Ishikawa (cell line): ENCODE data around the gene SYNJ1.

Experiments used
- CEBPB ChIP-seq: IDR thresholded peaks from 2 replicates; pipeline ENCODE4 v1.6.1; 2012
- CREB1 ChIP-seq: IDR thresholded peaks from 2 replicates; pipeline ENCODE4 v1.6.1; 2012; ENCODE audit warnings: low read depth
- EGR1 ChIP-seq: IDR thresholded peaks from 2 replicates; pipeline ENCODE4 v1.6.1; 2012
- EP300 ChIP-seq: IDR thresholded peaks from 2 replicates; pipeline ENCODE4 v1.6.1; 2012; ENCODE audit warnings: borderline replicate concordance
- FOXM1 ChIP-seq: IDR thresholded peaks from 2 replicates; pipeline ENCODE4 v1.6.1; 2012; ENCODE audit warnings: low read depth, borderline replicate concordance
- NFIC ChIP-seq: IDR thresholded peaks from 2 replicates; pipeline ENCODE4 v1.6.1; 2012
- RAD21 ChIP-seq: IDR thresholded peaks from 2 replicates; pipeline ENCODE4 v1.6.1; 2012; ENCODE audit warnings: low read depth
- TAF1 ChIP-seq: IDR thresholded peaks from 2 replicates; pipeline ENCODE4 v1.6.1; 2012; ENCODE audit warnings: low read depth, mild to moderate bottlenecking
- TCF12 ChIP-seq: IDR thresholded peaks from 2 replicates; pipeline ENCODE4 v1.6.1; 2012; ENCODE audit warnings: low read depth
- TEAD4 ChIP-seq: IDR thresholded peaks from 2 replicates; pipeline ENCODE4 v1.6.1; 2012
- YY1 ChIP-seq: IDR thresholded peaks from 2 replicates; pipeline ENCODE4 v1.6.1; 2012; ENCODE audit warnings: low read depth
- ZBTB7A ChIP-seq: IDR thresholded peaks from 2 replicates; pipeline ENCODE4 v1.6.1; 2012; ENCODE audit warnings: low read depth
- TF ChIP-seq, protein P1 (sequence below): IDR thresholded peaks from 2 replicates; pipeline ENCODE4 v1.6.1; 2012
- TF ChIP-seq, protein P2 (sequence below): IDR thresholded peaks from 2 replicates; pipeline ENCODE4 v1.6.1; 2012
- TF ChIP-seq, protein P3 (sequence below): IDR thresholded peaks from 2 replicates; pipeline ENCODE4 v1.6.1; 2012; ENCODE audit warnings: low read depth, mild to moderate bottlenecking

Gene SYNJ1

DNA sequence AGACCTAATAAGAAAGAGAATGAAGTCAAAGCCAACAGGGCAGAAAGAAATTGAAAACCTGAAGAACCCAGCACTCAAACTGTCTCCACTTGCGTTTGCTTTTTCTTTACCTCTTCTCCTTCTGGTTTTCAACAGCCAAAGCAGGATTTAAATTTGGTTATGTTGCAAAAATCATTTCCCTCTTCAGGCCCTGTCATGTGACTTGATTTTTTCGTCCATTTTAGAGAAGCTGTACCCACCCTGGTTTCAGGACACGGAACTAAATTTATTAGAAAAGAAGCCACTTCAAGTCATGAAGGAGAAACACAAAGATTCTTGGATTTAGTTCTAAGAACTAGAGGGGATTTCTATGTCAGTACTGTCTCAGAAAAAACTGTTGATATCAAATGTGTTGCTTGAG lies 1.0 kb upstream of the SYNJ1 start:
- TF ChIP-seq RAD21: no peak
- no peak for TF ChIP-seq CREB1
- TF ChIP-seq FOXM1: no peak

DNA sequence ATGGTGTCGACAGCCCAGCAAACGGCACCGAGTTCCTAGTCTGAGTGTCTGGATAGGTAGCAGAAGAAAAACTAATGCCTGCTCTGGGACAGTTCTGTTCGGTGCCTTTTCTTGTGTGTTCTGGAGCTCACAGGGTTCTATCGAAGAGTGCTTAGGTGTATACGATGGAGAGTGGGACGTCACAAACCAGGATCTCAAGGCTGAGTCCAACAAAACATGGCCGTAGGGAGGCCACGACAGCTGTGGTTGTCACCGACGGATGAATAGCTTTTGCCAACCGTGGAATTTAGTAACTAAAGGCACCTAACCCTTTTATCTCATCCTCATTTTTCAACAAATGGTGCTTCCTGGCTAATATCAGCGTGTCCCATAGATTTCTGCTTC lies 635 bp upstream of the SYNJ1 start:
- TF ChIP-seq YY1: no peak
- TF ChIP-seq EP300: no peak
- TF ChIP-seq TEAD4: no peak
- no peak for TF ChIP-seq TAF1
- no peak for TF ChIP-seq RAD21
- TF ChIP-seq EGR1: no peak
- TF ChIP-seq, protein P1, sequence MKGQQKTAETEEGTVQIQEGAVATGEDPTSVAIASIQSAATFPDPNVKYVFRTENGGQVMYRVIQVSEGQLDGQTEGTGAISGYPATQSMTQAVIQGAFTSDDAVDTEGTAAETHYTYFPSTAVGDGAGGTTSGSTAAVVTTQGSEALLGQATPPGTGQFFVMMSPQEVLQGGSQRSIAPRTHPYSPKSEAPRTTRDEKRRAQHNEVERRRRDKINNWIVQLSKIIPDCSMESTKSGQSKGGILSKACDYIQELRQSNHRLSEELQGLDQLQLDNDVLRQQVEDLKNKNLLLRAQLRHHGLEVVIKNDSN: no peak
- no peak for TF ChIP-seq CEBPB
- no peak for TF ChIP-seq FOXM1
- no peak for TF ChIP-seq NFIC
- no peak for TF ChIP-seq TCF12
- TF ChIP-seq, protein P2, sequence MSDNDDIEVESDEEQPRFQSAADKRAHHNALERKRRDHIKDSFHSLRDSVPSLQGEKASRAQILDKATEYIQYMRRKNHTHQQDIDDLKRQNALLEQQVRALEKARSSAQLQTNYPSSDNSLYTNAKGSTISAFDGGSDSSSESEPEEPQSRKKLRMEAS: no peak
- TF ChIP-seq, protein P3, sequence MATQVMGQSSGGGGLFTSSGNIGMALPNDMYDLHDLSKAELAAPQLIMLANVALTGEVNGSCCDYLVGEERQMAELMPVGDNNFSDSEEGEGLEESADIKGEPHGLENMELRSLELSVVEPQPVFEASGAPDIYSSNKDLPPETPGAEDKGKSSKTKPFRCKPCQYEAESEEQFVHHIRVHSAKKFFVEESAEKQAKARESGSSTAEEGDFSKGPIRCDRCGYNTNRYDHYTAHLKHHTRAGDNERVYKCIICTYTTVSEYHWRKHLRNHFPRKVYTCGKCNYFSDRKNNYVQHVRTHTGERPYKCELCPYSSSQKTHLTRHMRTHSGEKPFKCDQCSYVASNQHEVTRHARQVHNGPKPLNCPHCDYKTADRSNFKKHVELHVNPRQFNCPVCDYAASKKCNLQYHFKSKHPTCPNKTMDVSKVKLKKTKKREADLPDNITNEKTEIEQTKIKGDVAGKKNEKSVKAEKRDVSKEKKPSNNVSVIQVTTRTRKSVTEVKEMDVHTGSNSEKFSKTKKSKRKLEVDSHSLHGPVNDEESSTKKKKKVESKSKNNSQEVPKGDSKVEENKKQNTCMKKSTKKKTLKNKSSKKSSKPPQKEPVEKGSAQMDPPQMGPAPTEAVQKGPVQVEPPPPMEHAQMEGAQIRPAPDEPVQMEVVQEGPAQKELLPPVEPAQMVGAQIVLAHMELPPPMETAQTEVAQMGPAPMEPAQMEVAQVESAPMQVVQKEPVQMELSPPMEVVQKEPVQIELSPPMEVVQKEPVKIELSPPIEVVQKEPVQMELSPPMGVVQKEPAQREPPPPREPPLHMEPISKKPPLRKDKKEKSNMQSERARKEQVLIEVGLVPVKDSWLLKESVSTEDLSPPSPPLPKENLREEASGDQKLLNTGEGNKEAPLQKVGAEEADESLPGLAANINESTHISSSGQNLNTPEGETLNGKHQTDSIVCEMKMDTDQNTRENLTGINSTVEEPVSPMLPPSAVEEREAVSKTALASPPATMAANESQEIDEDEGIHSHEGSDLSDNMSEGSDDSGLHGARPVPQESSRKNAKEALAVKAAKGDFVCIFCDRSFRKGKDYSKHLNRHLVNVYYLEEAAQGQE: no peak
- no peak; the same call in 1 of the 2 replicates for TF ChIP-seq ZBTB7A
- no peak for TF ChIP-seq CREB1

DNA sequence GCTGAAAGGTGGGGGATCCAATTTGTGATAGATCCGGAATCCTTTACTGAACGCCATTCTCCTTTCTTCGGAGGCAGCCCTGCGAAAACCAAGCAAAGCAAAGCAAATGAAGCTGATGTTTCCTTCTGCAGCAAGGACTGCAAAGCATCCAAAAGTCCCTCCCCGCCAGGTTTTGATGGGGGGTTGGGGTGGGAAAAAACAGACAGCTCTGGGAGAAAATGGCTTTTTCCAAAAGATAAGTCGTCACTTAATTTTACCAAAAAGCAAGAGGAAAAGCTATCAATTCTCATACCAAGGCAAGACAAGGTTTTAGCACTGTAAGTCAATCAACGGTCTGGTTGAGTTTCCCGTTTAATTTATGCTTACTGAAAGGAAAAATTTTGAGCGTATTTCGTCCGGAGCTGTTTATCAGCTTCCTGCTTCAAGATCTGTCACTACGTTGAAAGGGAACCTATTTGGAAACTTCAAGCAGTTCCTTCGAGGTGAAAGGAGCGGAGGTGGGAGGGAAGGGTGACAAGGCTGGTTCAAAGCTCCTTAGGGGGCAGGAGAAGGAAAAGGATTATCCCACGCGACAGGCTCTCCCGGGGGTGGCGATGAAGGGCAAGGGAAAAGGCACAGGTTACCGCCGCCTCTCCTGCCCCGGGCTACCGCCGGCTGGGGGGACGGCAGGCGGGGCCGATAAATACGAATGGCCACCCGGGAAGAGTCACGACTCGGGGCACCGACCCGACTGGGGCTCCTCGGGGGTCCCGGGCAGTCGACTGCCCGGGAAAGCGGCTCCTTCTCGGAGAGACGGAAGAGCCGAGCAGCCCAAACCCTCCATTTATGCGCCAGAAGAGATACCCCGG lies 750 bp downstream of the SYNJ1 start:
- TF ChIP-seq RAD21: no peak
- no peak for TF ChIP-seq TCF12
- no peak for TF ChIP-seq EGR1
- no peak for TF ChIP-seq EP300
- TF ChIP-seq CREB1: no peak
- TF ChIP-seq CEBPB: no peak
- TF ChIP-seq, protein P2: no peak
- TF ChIP-seq TAF1: no peak; the same call in 1 of the 2 replicates
- no peak for TF ChIP-seq NFIC
- no peak for TF ChIP-seq TEAD4
- TF ChIP-seq ZBTB7A: no peak
- no peak for TF ChIP-seq YY1
- TF ChIP-seq, protein P1: no peak
- no peak for TF ChIP-seq FOXM1
- TF ChIP-seq, protein P3: no peak

DNA sequence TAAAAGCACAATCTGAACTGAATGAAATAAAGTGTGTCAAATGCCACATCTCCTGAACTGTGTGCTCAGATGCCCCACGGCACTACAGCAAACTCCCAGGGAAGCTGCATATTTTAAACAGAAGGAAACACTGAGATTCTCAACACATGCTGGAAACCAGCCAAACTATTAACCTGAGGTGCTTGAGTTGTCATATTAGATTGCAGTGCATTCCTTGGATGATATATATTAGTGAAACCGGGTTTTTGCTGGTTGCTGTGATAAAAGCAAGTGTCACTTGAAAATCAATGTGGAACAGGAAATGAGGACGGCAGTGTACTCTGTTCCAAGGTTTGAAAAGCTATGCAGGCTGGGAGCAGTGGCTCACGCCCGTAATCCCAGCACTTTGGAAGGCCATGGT lies 8.7 kb downstream of the SYNJ1 start:
- TF ChIP-seq, protein P1: no peak

DNA sequence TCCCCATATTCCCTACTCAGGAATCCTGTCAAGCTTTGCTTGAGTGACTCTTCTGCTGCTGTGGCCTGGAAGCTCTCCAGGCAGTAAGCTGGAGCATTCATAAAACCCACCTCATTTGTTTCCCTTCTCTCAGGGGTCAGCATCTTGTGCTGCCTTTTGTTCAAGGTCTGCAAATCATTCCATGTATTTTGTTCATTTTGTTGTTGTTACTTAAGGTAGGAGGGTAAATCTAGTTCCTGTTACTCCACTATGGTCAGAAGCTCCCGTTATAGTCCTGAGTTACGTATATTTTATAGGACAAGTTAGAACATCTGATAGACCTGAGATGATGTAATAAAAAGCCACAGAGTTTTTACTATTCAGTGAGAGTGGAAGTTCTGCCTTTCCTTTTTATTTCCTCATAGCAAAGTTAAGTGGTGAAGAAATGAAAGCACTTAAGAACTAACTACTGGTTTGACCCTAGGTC lies 9.9 kb downstream of the SYNJ1 start:
- TF ChIP-seq TAF1: no peak
- TF ChIP-seq, protein P3: no peak
- TF ChIP-seq, protein P1: no peak
- TF ChIP-seq EP300: no peak
- no peak for TF ChIP-seq EGR1
- TF ChIP-seq NFIC: no peak
- no peak for TF ChIP-seq FOXM1
- TF ChIP-seq, protein P2: no peak
- no peak for TF ChIP-seq RAD21
- no peak for TF ChIP-seq ZBTB7A
- TF ChIP-seq TCF12: no peak
- no peak for TF ChIP-seq YY1
- no peak for TF ChIP-seq CEBPB
